SHP77 (cell line): ENCODE results near the gene CATSPERD.

Experiments
- DNase-seq, 2 experiments: peaks; one replicate each; lab custom pipeline; 2025; lab: John Stamatoyannopoulos, UW

Gene CATSPERD

GRCh38 chr19:5719961-5720790, at the start of gene CATSPERD, which contains the start of gene LONP1:
Gene CATSPERD (plus strand): TSS chr19:5720637. CDS start chr19:5720738, 101 bp downstream.
Gene LONP1 (minus strand): TSS chr19:5720146. CDS start chr19:5720132, 14 bp downstream.
- peak; percentile 96 to 97 for DNase-seq

GRCh38 chr19:5671600-5671999, 48.8 kb upstream of the CATSPERD start:
- no peak for DNase-seq

GRCh38 chr19:5672708-5673459, 47.6 kb upstream of the CATSPERD start:
- DNase-seq: no peak

GRCh38 chr19:5673752-5674151, 46.7 kb upstream of the CATSPERD start:
- no peak for DNase-seq

GRCh38 chr19:5674714-5675113, 45.7 kb upstream of the CATSPERD start:
- no peak for DNase-seq

GRCh38 chr19:5676105-5676771, 44.2 kb upstream of the CATSPERD start:
- no peak for DNase-seq

GRCh38 chr19:5676772-5677105, 43.7 kb upstream of the CATSPERD start:
- peak; percentile 42 to 67 for DNase-seq

- no peak for DNase-seq
Observed at GRCh38 chr19:5677136-5677535, 43.3 kb upstream of the CATSPERD start.

- DNase-seq: no peak
Observed at GRCh38 chr19:5677580-5677979, 42.9 kb upstream of the CATSPERD start.

- DNase-seq: no peak
Observed at GRCh38 chr19:5678071-5678718, 42.2 kb upstream of the CATSPERD start.

- no peak for DNase-seq
Observed at GRCh38 chr19:5679289-5680083, 41.0 kb upstream of the CATSPERD start.

GRCh38 chr19:5680084-5680436, 40.4 kb upstream of the CATSPERD start:
- peak in 1 of 2 experiments; percentile 54 for DNase-seq

GRCh38 chr19:5680437-5681368, 39.7 kb upstream of the CATSPERD start, which contains the start of the genes HSD11B1L and MICOS13:
Gene HSD11B1L (plus strand): TSS chr19:5681027. CDS start chr19:5684833, 3,806 bp downstream.
Gene MICOS13 (minus strand): TSS chr19:5680516. CDS start chr19:5680486, 30 bp downstream.
- peak; percentile 98 for DNase-seq

GRCh38 chr19:5681391-5682106, 38.9 kb upstream of the CATSPERD start:
- DNase-seq: no peak

GRCh38 chr19:5682107-5682482, 38.3 kb upstream of the CATSPERD start:
- no peak for DNase-seq

GRCh38 chr19:5683177-5683886, 37.1 kb upstream of the CATSPERD start:
- DNase-seq: no peak

GRCh38 chr19:5684694-5685430, 35.6 kb upstream of the CATSPERD start:
- DNase-seq: no peak

- DNase-seq: no peak
Observed at GRCh38 chr19:5686326-5686646, 34.2 kb upstream of the CATSPERD start.
